ENCODE results near the gene ACR. TPM values are rescaled to one million over a fixed set of nuclear protein-coding genes. Genes with fewer than 3 reads are reported as not detected.

ACR gene
- total and polyA plus RNA-seq, 2 of the 4 experiments (the other 2 are of a cell fraction) = not detected

DNA sequence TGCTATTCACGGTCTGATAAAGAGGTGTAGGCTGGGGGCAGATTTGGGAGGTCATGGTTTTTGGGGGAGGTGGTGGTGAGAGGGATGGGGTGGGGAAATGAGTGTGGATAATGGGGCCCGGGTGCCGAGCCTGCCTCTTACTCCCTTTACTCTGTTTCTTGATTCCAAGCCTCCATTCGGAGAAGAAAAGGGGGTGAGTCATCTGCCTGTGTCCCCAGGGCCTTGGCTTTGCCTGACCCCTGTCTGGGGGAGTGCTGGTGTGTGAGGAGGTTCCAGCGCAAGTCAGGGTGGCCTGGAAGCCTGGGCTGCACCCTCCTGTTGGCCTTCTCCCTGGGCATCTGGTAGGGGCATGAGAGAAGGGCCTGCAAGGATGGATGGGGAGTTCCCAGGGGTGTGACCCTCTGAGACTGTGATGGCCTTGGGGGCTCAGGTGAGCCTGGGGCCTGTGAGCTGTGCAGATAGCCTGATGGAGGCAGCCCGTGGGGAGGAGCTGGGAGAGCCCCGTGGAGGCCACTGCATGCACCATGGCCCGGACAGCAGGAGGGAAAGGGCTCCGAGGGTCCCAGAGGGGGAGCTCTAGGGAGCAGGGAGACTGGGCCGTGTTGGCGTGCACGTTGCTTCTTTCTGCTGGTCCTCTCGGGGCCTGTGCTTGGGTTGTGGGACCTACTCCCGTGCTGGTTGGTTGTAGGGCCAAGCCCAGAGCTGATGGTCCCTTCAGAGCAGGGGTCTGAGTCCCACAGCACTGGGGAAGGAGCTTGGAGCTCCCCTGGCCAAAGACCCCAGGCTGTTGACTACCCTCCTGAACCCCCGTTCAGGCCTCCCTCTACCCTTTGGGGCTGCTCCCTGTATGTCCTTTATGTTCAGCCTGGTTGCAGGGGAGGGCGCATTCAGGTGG is 26.3 kb upstream of the ACR start:
- peaks cover 8% of the 10 kb centered on the region for H3K9me1 ChIP-seq (ENCODE audit: insufficient read depth, low read length)
- no peak overlapping the region for H3K27ac ChIP-seq (ENCODE audit: insufficient read depth, low read length)
- H3K14ac ChIP-seq (replicated peaks; ENCODE audit: low read depth, low read length) = no peak overlapping the region
- no peak overlapping the region for H3K4me2 ChIP-seq (ENCODE audit: low read depth, low read length)
- H4K20me1 ChIP-seq (ENCODE audit: insufficient read depth, low read length) = no peaks in the 10 kb centered on the region
- H3K9ac ChIP-seq (ENCODE audit: low read depth, low read length) = no peak overlapping the region
- no peak overlapping the region for H2BK120ac ChIP-seq (ENCODE audit: low read depth, low read length)
- no peak overlapping the region for H3K4me3 ChIP-seq (ENCODE audit: insufficient read depth, low read depth, low read length)
- no peak overlapping the region for H4K5ac ChIP-seq (ENCODE audit: low read depth, low read length)
- no peak overlapping the region for H2BK15ac ChIP-seq (ENCODE audit: low read depth, low read length)
- DNase-seq (no peak), ATAC-seq (ENCODE audit: low read depth) (no peak)
- intact Hi-C loops (cut with micrococcal nuclease) = no loop called here
- no peak overlapping the region for H3K23ac ChIP-seq (ENCODE audit: low read depth, low read length)
- BruUV-seq (replicated peaks) = no TSS peak
- H3K79me1 ChIP-seq (ENCODE audit: low read depth in 1 of 2, low read length in 2 of 2) = no peaks in the 10 kb centered on the region; a peak in 1 of 4 replicates
- H2AFZ ChIP-seq (replicated peaks; ENCODE audit: low read length, poor library complexity) = peak overlapping the region; percentile 2
- H3K27me3 ChIP-seq (ENCODE audit: control insufficient read depth, insufficient read depth, low read length) = no peaks in the 10 kb centered on the region
- no peak overlapping the region for H2BK20ac ChIP-seq (ENCODE audit: low read depth, low read length)
- H4K8ac ChIP-seq (ENCODE audit: low read depth in 2 of 2, low read length in 2 of 2) = no peak overlapping the region
- no peak overlapping the region for H2BK5ac ChIP-seq (ENCODE audit: low read depth, low read length, poor library complexity, severe bottlenecking)
- no peak overlapping the region for H3K18ac ChIP-seq (ENCODE audit: low read depth, low read length)
- H2AK9ac ChIP-seq (replicated peaks; ENCODE audit: low read depth, low read length, poor library complexity) = no peak overlapping the region
- 96% methylated on average over 4 of the region's 16 CpGs; no CpG with 5 or more reads in 1 of the 2 experiments for WGBS, 2 experiments (ENCODE audit: extremely low coverage in 2 of 2, insufficient read length in 1 of 2)
- no peak overlapping the region for H2AK5ac ChIP-seq (ENCODE audit: low read depth, low read length)
- CTCF ChIA-PET = no interaction called here
- no peak overlapping the region for H3K4ac ChIP-seq (ENCODE audit: low read depth, low read length)
- no peak overlapping the region for H4K91ac ChIP-seq (ENCODE audit: insufficient read depth, low read depth, low read length)
- H3K56ac ChIP-seq (ENCODE audit: extremely low read depth, insufficient read depth, low read length) = no peak overlapping the region
- POLR2A ChIA-PET (ENCODE audit: unreplicated experiment) = no interaction called here
- in situ Hi-C loops (cut with MboI; ENCODE audit: low sequenced_read_pairs) = no loop called here
- H3K36me3 ChIP-seq (ENCODE audit: control insufficient read depth, insufficient read depth, low read length) = no peaks in the 10 kb centered on the region
- no peaks in the 10 kb centered on the region for H3K9me3 ChIP-seq (ENCODE audit: control insufficient read depth, insufficient read depth, low read length)
- dilution Hi-C loops (cut with HindIII; ENCODE audit: low sequenced_read_pairs, unreplicated experiment) = no loop called here
- no peaks in the 10 kb centered on the region for H3K4me1 ChIP-seq (ENCODE audit: control insufficient read depth, insufficient read depth, low read length)
- TF ChIP-seq RAD21 (IDR thresholded peaks at IDR 0.05; ENCODE audit: low read length) (no peak), USF2 (IDR thresholded peaks at IDR 0.05; ENCODE audit: low read depth, low read length) (no peak)

All from IMR-90 (cell line).